HUDEP-2 (cell line): ENCODE results near the gene COX6A2.

Source experiments
- DNase-seq, 76 experiments: peaks; one replicate each; lab custom pipeline; 2025; ENCODE audit not compliant: unreplicated experiment in 76 of 76; lab: John Stamatoyannopoulos, UW

Gene COX6A2

DNA sequence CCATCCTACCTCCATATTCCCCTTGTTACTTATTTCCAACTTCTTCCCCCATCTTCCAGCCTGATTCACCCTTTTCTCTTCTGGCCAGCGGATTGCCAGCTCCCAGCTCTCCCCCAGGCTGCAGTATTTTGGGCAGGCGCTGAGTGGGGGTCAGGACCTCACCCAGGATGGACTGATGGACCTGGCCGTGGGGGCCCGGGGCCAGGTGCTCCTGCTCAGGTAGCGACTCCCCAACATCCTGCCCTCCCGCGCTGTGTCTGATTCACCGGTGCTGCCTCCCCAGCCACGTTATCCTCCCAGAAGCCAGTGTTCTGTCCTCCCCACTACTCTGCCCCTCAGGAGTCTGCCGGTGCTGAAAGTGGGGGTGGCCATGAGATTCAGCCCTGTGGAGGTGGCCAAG lies 15.4 kb downstream of the COX6A2 start:
- DNase-seq: no peak

DNA sequence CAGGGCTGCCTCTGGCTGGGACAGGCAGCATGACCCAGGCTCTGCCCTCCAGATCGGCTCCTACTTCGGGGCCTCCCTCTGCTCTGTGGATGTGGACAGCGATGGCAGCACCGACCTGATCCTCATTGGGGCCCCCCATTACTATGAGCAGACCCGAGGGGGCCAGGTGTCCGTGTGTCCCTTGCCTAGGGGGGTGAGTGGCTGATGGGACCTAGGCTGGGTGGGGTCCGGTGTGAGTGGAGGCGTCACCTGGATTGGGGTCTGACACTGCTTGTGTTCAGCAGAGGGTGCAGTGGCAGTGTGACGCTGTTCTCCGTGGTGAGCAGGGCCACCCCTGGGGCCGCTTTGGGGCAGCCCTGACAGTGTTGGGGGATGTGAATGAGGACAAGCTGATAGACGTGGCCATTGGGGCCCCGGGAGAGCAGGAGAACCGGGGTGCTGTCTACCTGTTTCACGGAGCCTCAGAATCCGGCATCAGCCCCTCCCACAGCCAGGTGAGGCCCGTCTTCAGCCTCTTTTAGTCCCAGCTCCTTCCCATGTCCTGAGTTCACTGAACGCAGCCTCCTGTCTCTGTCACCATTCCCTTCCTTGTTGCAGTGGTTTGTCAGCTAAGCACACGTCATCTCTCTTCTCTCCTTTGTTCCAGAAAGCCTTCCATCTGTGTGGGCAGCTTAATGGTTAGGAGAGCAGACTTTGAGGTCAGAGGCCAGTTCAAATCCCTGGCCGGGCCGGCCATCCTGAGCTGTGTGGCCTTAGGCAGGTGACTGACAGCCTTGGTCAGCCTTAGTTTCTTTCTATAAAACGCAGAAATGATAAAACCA lies 16.9 kb downstream of the COX6A2 start:
- DNase-seq: no peak

DNA sequence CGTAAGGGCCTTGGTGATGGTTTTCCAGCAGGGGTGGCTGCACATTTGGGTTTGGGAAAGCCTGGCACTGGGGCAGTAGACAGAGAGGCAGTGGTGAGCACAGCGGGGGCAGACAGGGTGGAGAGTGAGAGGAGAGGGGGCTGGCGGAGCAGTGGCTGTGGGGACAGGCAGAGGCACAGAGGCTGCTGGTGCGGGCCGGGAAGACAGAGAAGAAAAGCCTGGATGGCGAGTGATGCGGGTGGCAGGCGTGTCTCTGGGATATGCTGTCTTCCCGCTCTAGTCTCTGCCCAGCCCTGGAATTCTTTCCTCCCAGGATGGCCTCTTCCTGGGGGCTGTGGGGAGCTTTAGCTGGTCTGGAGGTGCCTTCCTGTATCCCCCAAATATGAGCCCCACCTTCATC lies 18.1 kb downstream of the COX6A2 start:
- no peak for DNase-seq

DNA sequence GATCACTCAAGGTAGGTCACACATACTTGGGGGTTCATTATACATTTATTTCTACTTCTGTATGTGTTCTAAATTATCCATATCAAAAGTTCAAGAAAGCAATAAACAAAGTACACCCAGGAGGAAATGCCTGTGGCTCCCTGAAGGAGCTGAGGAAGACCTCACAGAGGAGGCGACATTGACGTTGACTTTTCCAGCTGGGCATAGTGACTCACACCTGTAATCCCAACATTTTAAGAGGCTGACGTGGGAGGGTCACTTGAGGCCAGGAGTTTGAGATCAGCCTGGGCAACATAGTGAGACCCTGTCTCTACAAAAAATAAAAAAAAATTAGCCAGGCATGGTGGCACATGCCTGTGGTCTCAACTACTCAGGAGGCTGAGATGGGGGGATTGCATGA lies 18.7 kb downstream of the COX6A2 start:
- no peak for DNase-seq

DNA sequence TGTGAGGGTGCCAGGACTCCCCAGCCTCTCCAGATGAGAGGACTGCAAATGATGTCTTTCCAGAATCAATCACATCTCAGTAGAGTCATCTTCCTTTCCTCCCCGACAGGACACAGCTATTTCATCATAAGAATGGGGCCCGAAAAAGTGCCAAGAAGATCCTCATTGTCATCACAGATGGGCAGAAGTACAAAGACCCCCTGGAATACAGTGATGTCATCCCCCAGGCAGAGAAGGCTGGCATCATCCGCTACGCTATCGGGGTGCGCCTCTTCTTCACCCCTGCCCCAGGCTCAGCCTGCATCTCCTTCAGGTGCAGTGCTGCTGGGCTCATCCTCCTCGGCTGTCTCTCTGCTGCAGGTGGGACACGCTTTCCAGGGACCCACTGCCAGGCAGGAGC lies 20.8 kb downstream of the COX6A2 start:
- no peak for DNase-seq

DNA sequence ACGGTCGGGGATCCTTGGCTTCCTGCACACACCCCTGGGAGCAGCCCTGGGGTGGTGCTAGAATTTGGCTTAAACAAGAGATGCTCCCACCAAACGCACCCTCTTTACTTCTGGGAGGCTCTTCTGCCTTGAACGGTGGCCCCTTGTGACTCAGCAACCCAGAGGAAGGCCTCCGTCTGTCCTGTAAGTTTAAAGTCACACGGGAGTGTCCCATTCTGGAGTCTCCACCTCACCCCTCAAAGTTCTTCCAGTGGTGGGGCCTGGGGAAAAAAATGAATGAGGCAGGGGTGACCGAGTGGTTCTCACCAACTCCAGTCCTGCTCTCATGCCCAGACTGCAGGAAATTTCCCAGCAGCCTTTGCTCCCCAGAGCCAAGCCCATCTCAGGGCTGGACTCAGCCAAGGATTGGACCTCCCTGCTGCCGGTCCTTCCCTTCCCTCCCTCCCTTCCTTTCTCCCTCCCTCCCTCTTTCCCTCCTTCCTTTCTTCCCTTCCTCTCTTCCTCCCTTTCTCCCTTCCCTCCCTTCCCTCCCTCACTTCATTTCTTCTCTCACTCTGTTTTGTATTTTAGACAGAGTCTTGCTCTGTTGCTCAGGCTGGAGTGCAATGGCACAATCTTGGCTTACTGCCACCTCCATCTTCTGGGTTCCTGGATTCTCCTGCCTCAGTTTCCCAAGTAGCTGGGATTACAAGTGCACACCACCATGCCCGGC lies 23.7 kb downstream of the COX6A2 start:
- peak in 1 of 76 experiments; percentile 1 for DNase-seq

DNA sequence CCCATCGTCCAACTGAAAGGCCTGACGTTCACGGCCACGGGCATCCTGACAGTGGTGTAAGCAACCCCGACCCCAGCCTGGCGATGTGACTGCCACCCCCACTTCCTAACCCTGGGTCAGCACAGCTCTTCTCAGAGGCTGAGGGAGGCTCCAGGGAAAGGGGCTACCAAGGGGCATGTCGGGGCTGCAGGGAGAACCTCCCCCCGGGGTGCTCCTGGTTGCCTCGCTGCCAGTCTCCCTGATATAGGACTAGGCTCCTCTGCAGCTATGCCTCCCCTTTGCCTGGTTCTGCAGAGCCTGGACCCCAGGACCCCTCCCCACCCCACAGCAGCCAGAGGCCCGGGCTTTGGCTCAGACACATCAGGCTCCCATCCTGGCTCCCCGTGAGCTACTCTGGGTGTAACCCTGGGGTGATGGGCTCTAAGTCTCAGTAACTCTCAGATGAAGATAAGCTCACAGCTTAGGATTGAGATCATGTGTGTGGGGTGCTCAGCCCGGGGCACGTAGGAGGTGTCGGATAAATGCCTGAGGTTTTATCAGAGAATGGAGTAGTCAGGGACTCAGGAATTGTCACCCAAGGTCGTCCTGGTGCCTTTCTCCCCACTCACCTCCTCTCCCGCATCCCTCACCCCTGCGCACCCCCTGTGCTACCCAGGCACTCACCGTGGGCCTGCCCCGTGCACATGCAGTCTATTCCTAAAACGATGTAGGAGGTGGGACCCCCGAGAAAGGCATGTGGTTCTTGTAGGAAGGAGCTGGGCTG lies 24.4 kb downstream of the COX6A2 start:
- no peak for DNase-seq

DNA sequence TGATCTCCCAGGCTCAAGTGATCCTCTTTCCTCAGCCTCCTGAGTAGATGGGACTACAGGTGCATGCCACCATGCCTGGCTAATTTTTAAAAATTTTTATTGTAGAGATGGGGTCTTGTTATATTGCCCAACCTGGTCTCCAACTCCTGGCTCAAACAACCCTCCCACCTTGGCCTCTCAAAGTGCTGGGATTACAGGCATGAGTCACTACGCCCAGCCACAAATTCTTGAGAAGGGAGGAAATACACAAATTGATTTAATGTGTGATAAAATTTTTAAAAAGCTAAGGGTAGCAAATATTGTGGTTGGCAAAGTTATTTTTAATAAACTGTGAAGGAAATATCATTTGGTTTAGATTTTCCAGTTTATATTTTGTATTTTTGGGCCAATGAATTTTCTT lies 25.5 kb downstream of the COX6A2 start:
- no peak for DNase-seq

DNA sequence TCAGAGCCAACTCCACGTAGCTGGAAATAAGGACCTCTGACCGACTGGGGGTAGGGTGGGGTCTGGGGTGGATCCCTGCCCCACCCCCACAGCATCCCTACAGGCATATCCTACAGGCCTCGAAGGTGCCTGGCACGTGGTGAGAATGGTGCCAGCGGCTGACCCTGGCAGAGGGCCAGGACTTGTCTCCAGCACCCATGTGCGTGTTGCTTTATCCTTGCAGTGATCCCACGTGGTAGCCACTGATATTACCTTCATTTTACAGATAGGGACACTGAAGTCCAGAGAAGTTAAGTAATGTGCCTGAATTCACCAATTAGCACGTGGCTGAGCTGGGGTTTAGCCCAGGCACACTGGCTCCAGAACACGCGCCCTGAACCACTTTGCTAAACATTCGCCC lies 26.7 kb downstream of the COX6A2 start:
- DNase-seq: peak in 2 of 76 experiments; percentile 2 to 7

DNA sequence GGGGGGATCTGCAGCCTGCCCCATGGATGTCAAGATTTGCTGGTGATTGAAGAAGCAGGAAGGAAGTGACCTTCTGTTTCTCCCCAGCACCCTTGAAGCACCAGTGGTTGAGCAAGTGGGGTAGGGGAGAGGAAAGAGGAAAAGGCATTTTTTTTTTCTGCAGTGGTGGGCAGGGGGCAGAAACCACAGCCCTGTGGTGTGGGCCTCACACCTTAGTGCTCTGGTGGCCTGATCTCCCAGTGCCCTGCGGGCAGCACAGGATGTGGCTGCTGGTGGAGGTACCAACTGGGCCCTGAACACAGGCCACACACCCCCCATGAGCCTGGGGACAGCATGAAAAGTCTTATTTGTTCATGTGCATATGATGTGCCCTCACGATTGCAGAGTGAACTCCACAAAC lies 28.0 kb downstream of the COX6A2 start:
- no peak for DNase-seq

DNA sequence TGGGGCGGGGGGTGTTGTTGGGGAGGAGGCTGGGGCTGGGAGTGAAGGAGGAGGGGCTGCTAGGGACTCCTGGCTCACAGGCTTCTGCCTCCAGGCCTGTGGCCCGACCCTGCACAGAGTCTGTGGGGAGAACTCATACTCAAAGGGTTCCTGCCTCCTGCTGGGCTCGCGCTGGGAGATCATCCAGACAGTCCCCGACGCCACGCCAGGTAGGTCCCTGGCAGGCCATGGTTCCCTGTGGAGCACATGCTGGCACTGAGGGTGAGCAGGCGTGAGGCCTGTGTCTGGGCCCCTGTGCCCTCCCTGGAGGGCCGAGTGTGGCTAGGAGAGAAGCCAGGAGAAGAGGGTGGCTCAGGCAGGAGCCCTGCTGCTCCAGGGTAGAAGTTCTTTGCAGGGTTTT lies 30.5 kb downstream of the COX6A2 start:
- DNase-seq: no peak

DNA sequence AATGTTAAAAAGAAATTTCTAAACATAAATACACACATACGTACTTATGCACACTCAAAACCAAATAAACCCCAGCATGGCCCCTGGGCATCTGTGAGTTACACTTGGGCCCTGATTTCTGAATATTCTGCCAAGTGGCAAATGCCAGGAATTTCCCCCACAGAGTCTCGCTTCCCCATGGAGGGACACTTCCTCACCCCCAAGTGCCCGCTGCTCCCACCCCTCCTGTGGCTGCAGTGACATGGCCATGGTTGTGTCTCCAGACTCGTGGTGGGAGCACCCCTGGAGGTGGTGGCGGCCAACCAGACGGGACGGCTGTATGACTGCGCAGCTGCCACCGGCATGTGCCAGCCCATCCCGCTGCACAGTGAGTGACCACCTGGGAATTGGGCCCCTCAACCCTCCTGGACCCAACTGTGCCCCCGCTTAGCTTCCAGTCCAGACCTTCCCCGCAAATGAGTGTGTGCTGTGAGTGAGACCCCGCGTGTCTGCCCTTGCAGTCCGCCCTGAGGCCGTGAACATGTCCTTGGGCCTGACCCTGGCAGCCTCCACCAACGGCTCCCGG lies 31.0 kb downstream of the COX6A2 start:
- no peak for DNase-seq

DNA sequence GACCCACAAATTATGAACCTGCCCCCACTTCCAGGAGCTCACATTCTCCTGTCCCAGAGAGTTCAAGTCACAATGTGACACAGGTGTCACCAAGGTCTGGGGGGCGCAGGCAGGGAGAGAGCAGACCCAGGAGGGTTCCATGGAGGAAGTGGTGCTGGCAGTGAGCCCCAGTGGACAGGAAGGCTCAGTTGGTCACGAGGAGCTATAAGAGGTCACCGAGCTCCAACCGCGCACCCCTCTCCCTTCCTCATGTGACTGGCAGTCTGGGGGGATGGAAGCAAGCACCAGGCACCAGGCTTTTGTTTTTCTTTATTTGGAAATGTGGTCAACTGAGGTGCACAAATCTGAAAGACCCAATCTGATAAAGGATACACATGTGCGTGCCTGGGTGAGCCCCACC lies 32.5 kb downstream of the COX6A2 start:
- no peak for DNase-seq

DNA sequence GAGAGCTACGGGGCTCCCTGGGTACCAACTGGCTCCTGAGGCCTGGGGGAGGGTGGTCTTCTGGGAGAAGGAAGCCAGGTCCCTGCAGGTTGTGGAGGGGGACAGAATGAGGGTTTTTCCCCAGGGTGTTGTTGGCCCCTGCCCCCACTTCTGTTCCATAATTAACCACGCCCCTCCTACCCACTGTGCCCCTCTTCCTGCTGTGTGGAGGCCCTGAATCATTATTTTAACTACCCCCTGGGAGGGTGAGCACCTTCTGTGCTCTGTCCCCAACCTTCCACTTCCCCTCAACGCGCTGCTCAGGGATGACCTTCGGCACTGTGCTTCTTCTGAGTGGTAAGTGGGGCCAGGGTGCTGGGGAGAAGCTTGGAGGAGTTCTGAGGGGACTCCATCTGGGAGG lies 35.1 kb downstream of the COX6A2 start, which contains the start of gene ITGAD:
Gene ITGAD (plus strand): TSS at position 280 of the 400 bp plus-strand sequence. CDS start 26 bp downstream, at position 306.
- DNase-seq: no peak

DNA sequence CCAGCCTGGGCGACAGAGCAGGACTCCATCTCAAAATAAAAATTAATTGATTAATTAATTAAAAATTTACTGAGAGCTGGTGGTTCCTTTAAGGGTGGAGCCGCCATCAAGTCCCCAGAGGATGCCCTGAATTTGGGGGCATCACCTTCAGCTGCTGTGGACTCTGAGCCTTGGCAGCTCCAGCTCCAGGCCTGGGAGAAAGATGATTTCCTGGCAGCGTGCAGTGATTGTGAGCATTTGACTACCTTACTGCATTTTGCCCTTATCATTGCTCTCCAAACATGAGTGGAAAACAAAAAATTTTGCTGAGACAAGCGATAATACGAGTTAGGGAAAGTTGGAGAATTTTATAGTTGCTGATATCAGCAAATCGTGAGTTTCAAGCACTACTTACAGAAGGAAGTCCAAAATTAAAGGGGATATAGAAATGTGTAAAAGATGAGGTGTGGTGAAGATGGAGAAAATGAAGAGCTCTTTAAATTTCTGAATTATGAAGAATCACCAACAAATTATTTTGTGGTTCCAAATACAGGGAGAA lies 37.6 kb downstream of the COX6A2 start:
- no peak for DNase-seq

DNA sequence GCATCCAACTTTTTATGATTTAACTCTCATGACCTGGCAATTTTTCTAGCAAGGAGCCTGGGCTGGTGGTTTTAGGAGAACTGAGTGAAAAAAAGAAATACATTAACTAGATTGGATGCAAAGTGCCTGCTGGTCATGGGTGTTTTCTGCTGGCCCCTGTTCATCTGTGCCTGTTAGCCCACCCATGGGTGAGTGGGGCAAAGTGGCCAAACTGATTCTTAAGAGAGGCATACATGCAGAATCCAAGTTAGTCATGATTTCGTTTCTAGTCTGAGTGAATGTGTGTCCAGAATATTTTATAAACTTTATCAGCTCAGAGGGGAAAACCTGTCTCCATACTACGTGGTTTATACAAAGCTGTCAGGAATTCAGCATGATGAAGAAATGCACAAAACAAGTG lies 39.6 kb downstream of the COX6A2 start:
- no peak for DNase-seq

DNA sequence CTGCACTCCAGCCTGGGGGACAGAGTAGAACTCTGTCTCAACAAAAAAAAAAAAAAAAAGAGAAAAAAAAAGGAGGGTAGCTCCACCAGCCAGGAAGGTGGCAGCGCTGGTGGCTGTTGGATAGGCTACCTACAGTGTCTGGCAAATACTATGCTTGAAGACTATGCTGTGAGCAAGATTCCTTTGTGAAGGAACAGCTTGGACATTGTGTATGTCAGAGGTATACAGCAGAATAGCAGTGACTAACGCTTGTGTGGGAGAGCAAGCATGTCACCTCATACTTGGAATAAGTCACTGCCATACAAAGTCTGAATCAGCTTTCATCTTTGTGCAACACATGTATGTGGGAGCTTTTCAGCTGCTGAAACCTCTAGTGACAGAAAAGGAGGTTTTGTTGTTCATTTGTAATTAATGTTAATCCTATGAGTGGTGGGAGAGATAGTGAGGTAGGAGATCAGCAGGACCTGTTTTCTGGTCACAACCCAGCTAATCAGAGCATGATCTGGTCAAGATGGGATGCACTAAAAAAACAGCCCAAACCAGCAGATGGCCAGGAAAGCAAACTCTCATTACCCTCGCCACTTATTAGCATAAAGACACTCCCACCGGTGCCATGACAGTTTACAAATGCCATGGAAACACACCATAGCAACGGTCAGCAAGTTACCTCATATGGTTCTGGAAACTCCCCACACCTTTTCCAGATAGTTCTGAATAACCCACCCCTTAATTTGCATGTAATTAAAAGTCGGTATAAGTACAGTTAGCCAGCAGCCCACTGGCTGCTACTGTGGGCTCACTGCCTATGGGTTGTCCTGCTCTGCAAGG lies 41.8 kb downstream of the COX6A2 start:
- DNase-seq: no peak

DNA sequence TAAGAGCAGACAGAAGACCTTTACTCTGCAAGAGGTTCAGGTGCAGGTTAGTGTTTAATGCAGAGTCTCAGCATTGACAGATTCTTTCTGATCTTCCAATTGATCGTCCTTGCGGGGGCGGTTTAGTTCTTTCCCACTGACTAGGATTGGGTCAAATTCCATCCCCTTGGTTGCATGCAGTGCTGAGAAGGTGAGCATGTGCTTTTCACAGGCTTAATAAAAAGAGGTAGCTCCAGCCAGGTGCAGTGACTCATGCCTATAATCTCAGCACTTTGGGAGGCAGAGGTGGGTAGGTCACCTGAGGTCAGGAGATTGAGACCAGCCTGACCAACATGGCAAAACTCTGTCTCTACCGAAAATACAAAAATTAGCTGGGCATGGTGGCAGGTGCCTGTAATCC lies 42.5 kb downstream of the COX6A2 start:
- no peak for DNase-seq

DNA sequence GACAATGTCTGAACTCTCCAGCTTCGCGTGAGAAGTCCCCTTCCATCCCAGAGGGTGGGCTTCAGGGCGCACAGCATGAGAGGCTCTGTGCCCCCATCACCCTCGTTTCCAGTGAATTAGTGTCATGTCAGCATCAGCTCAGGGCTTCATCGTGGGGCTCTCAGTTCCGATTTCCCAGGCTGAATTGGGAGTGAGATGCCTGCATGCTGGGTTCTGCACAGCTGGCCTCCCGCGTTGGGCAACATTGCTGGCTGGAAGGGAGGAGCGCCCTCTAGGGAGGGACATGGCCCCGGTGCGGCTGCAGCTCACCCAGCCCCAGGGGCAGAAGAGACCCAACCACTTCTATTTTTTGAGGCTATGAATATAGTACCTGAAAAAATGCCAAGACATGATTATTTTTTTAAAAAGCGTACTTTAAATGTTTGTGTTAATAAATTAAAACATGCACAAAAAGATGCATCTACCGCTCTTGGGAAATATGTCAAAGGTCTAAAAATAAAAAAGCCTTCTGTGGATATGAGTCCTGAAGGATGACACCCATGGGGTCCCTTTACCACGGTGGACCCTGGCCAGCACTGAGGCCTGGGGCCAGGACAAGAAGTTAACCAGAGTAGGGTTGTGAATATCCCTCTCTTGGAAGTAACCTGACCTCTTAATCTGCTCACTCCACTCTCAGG lies 45.5 kb downstream of the COX6A2 start:
- DNase-seq: peak in 50 of 76 experiments; percentile 2 to 63 (median 30)
